Ovary (tissue), 9 donors: ENCODE measurements around the gene ALKAL2. TPM values are rescaled to one million over a fixed set of nuclear protein-coding genes. Genes with fewer than 3 reads are reported as not detected.
A peak's percentile ranks its signal among the peaks of the same experiment; 100 is the strongest.

Experiments used
- DNase-seq, 5 donors: peaks; one replicate each; pipeline ENCODE4 v3.0.0-alpha.2; 2019 to 2020
- H3K27ac ChIP-seq, 2 donors: fragments of 200-600 bp; one replicate each; pipeline versions ENCODE4 v1.5.1 to v1.8.0; 2019 to 2022
- H3K27me3 ChIP-seq: fragments of 200-600 bp; one replicate; pipeline ENCODE4 v1.8.0; 2022
- H3K36me3 ChIP-seq: fragments of 200-600 bp; sonication (generic); one replicate; pipeline ENCODE4 v1.5.1; 2019
- H3K4me1 ChIP-seq: one replicate; pipeline ENCODE4 v1.8.1; 2013; ENCODE audit warnings: mild to moderate bottlenecking, moderate library complexity; ENCODE audit not compliant: insufficient read depth
- H3K4me3 ChIP-seq: fragments of 200-600 bp; sonication (generic); one replicate; pipeline ENCODE4 v1.5.1; 2017
- H3K9me3 ChIP-seq, 2 donors: fragments of 200-600 bp in 1 of 2; sonication (generic) in 1 of 2; one replicate each; pipeline versions ENCODE4 v1.5.1 to v1.8.1; 2013 to 2019; ENCODE audit warnings: mild to moderate bottlenecking in 1 of 2, moderate library complexity in 1 of 2
- CTCF ChIP-seq, 3 donors: fragments of 450-650 bp in 2 of 3; fragments of 200-600 bp in 1 of 3; IDR thresholded peaks; one replicate each; pipeline versions ENCODE4 v1.5.1 to v1.8.0; 2016 to 2022; ENCODE audit warnings: antibody characterized with exemption in 3 of 3, mild to moderate bottlenecking in 1 of 3
- EP300 ChIP-seq: sonication (generic); formaldehyde crosslinking; IDR thresholded peaks from one replicate; pipeline ENCODE4 v1.6.1; 2017; ENCODE audit warnings: antibody characterized with exemption
- POLR2A ChIP-seq: fragments of 450-650 bp; IDR thresholded peaks from one replicate; pipeline ENCODE4 v1.6.1; 2017; ENCODE audit warnings: antibody characterized with exemption, mild to moderate bottlenecking, moderate library complexity
- WGBS, 3 donors: extraction: QIAGEN DNeasy Blood & Tissue Kit in 1 of 3; methylation state at CpG; one replicate each; pipeline versions ENCODE4 v1.1.5 to v1.1.7; 2013 to 2017; 5-methylcytosine and 5-hydroxymethylcytosine counted together
- intact Hi-C, 4 donors: fragments of 100-400 bp; cut with DNase I; formaldehyde crosslinking; loops; one replicate each; pipeline versions ENCODE4 v1.11.0 to v1.15.1; 2022 to 2023
- polyA plus RNA-seq, 2 donors: library from polyadenylated mRNA; stranded (reverse); fragments of 200-250 nt in 1 of 2; fragments of 350-450 nt in 1 of 2; fragmentation: Illumina TruSeq in 1 of 2; extraction: RNeasy Lipid Tissue Mini Kit (QIAGEN cat#74804) in 1 of 2; gene quantifications; one replicate each; pipeline ENCODE4 v1.2.3, GENCODE V29; 2013 to 2014
- total RNA-seq, 7 donors: library from RNA; depleted of rRNA in 2 of 7; stranded (reverse); fragments of >200 nt in 2 of 7; fragmentation: NEBNext Ultra II Directional in 3 of 7; extraction: Animal tissue kit (Norgen Biotek cat#: 25700) in 3 of 7; gene quantifications; one replicate each; pipeline versions ENCODE4 v1.1.0 to v1.2.4, GENCODE V29; 2016 to 2023
- donor health status: DM: no; HTN: no; CAD: no; lungs with moderate emphysema.
- donor health status: DM: no; HTN: no; CAD: no.
- donor health status: Bipolar disorder and iron deficiency.
- donor health status: DM: yes; HTN: yes; CAD: no.
- donor health status: DM: no; HTN: no; CAD: no.
- donor health status: DM: yes; HTN: yes; CAD: no.

Gene ALKAL2
- total and polyA plus RNA-seq, 9 donors = 9.6 to 259 (median 57.1) TPM

GRCh38 chr2:264493-265468 lies 23.1 kb downstream of the ALKAL2 start, which contains the start of gene ACP1:
TSS of gene ACP1 (plus strand) at chr2:264947. CDS start at chr2:264965, 18 bp downstream.
- peaks cover 12% of the 10 kb centered on the region for H3K4me1 ChIP-seq
- H3K4me3 ChIP-seq = peak within 1 kb of the TSS; percentile 88
- DNase-seq = peak; percentile 93 to 96 (median 94)
- 1% methylated on average over 68 to 72 of the region's 73 CpGs for WGBS, 3 donors
- TF ChIP-seq POLR2A = peak; percentile 83
- no peak for TF ChIP-seq EP300
- H3K36me3 ChIP-seq = no peaks in the 10 kb centered on the region
- no peaks in the 10 kb centered on the region for H3K27me3 ChIP-seq
- H3K9me3 ChIP-seq = no peaks in the 10 kb centered on the region
- H3K27ac ChIP-seq = peak within 1 kb of the TSS; percentile 45 to 52
- intact Hi-C loops = no loop called here

- peak within 1 kb of the TSS; percentile 45 to 52 for H3K27ac ChIP-seq
- DNase-seq = peak; percentile 34 to 69 (median 46)
- no peaks in the 10 kb centered on the region for H3K36me3 ChIP-seq
These were observed 24.0 kb downstream of the ALKAL2 start, which contains the start of gene SH3YL1 for GRCh38 chr2:263774-264492. TSS of gene SH3YL1 (minus strand) at chr2:264032. CDS start at chr2:263984, 48 bp downstream.

GRCh38 chr2:263022-263738 lies 24.7 kb downstream of the ALKAL2 start:
- Histone ChIP-seq H3K4me3 (peak overlapping the region; percentile 88), H3K27me3 (no peaks in the 10 kb centered on the region), H3K27ac (no peak overlapping the region), H3K9me3 (no peaks in the 10 kb centered on the region), H3K4me1 (peaks cover 12% of the 10 kb centered on the region), H3K36me3 (no peaks in the 10 kb centered on the region)
- intact Hi-C loops = no loop called here
- peak in 3 of 5 donors; percentile 35 to 48 (median 46) for DNase-seq
- TF ChIP-seq POLR2A (no peak), EP300 (no peak), CTCF (IDR thresholded peaks at IDR 0.05) (no peak)
- WGBS, 3 donors = 31 to 35% (median 34%) methylated on average over 27 to 42 of the region's 42 CpGs

More at GRCh38 chr2:263774-264492, 24.0 kb downstream of the ALKAL2 start, which contains the start of gene SH3YL1:
- whole genome bisulfite sequencing, 3 donors = 0 to 2% (median 1%) methylated on average over 44 to 77 of the region's 77 CpGs
- H3K4me3 ChIP-seq = peak within 1 kb of the TSS; percentile 88
- TF ChIP-seq CTCF (IDR thresholded peaks at IDR 0.05) (no peak), EP300 (no peak), POLR2A (no peak)
- intact Hi-C loops = no loop called here
- H3K9me3 ChIP-seq = no peaks in the 10 kb centered on the region
- H3K27me3 ChIP-seq = no peaks in the 10 kb centered on the region
- H3K4me1 ChIP-seq = peaks cover 12% of the 10 kb centered on the region

- intact Hi-C loops = no loop called here
- Histone ChIP-seq H3K27ac (no peak overlapping the region), H3K9me3 (no peaks in the 10 kb centered on the region), H3K4me3 (no peak overlapping the region), H3K4me1 (peaks cover 9% of the 10 kb centered on the region), H3K27me3 (no peaks in the 10 kb centered on the region), H3K36me3 (no peaks in the 10 kb centered on the region)
- TF ChIP-seq EP300 = no peak
- TF ChIP-seq POLR2A = no peak
- no peak for TF ChIP-seq CTCF (IDR thresholded peaks at IDR 0.05)
- no peak for DNase-seq
- WGBS, 3 donors = 87 to 95% (median 94%) methylated on average over 3 of the region's 3 CpGs
These were observed 25.8 kb downstream of the ALKAL2 start for GRCh38 chr2:262117-262516.
